ENCODE measurements around the gene PIEZO2.

PIEZO2 gene

DNA sequence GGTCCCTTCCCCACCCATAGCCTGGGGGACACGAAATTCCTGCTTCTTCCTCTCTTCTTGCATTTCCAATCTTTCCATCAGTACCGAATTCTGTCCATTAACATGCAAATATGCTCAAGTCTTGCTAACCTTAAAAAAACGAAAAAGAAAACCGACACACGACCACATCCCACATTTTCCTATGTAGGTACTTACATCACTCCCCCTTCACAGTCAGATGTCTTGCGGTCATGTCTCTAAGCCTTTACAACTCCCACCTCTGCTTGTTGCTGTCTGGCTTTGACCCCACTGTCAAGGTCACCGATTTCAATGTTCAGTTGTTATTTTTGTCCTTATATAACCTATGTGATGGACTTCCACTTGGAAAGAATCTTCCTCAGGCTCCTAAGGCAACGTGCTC, 404.1 kb downstream of the PIEZO2 start:
- TF ChIP-seq, protein P1, sequence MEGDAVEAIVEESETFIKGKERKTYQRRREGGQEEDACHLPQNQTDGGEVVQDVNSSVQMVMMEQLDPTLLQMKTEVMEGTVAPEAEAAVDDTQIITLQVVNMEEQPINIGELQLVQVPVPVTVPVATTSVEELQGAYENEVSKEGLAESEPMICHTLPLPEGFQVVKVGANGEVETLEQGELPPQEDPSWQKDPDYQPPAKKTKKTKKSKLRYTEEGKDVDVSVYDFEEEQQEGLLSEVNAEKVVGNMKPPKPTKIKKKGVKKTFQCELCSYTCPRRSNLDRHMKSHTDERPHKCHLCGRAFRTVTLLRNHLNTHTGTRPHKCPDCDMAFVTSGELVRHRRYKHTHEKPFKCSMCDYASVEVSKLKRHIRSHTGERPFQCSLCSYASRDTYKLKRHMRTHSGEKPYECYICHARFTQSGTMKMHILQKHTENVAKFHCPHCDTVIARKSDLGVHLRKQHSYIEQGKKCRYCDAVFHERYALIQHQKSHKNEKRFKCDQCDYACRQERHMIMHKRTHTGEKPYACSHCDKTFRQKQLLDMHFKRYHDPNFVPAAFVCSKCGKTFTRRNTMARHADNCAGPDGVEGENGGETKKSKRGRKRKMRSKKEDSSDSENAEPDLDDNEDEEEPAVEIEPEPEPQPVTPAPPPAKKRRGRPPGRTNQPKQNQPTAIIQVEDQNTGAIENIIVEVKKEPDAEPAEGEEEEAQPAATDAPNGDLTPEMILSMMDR (IDR thresholded peaks at IDR 0.05): no peak

DNA sequence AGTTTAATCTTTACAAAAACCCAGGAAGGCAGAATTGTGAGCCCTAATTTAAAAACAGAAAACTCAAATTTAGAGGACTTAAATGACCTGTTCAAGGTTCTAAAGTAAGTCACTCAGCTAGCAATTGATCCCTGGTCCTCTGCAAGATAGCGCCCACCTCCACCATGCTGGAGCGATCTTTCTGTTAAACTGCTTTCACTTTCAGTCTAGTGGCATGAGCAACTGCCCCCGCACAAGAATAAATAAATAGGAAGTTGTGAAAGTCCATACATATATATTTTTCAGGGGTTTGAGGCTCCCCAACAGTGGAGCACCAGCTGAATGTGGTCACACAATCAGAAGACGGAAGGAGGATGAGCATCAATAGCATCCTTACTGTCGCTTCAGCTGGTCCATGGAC, 405.6 kb downstream of the PIEZO2 start:
- TF ChIP-seq, protein P1 (IDR thresholded peaks at IDR 0.05): no peak

- TF ChIP-seq, protein P1 (IDR thresholded peaks at IDR 0.05): no peak
These were observed 410.2 kb downstream of the PIEZO2 start for GRCh38 chr18:10739152-10739551.

- TF ChIP-seq, protein P1 (IDR thresholded peaks at IDR 0.05): no peak
These were observed 412.4 kb downstream of the PIEZO2 start for GRCh38 chr18:10736984-10737383.

GRCh38 chr18:10732990-10733389, 416.4 kb downstream of the PIEZO2 start:
- TF ChIP-seq, protein P1 (IDR thresholded peaks at IDR 0.05): no peak

DNA sequence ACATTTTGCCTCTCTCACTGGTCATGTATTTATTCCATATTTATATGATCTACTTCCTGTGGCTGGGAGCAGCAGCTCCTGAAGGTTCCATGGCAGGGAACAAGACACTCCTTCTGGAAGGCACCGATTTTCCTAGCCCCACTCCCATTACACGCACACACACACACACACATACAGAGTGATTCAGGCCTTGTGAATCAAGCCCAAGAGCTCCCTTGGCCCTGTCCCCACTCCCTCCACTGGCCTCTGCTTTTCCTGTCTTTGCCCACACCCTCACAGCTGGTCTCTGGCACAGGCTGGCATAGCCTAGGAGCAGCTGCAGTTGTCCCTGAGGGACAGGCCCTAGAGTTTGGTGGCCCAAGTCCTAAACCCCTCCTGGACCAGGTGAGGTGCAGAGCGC, 421.9 kb downstream of the PIEZO2 start:
- TF ChIP-seq, protein P1 (IDR thresholded peaks at IDR 0.05): no peak

GRCh38 chr18:10726198-10727068, 422.9 kb downstream of the PIEZO2 start:
- TF ChIP-seq, protein P1 (IDR thresholded peaks at IDR 0.05): no peak
